Ovary (tissue), 3 donors: ENCODE measurements around the gene HCAR1.
"Not testable (repeated sequence)": the region's sequence is repeated elsewhere in the genome, so short reads cannot be mapped to it uniquely, and the experiment has no call there.

Experiments used
- CTCF ChIP-seq, 3 donors: fragments of 450-650 bp in 2 of 3; fragments of 200-600 bp in 1 of 3; IDR thresholded peaks; one replicate each; pipeline versions ENCODE4 v1.5.1 to v1.8.0; 2016 to 2022; ENCODE audit warnings: antibody characterized with exemption in 3 of 3, mild to moderate bottlenecking in 1 of 3
- EP300 ChIP-seq: sonication (generic); formaldehyde crosslinking; IDR thresholded peaks from one replicate; pipeline ENCODE4 v1.6.1; 2017; ENCODE audit warnings: antibody characterized with exemption
- donor health status: DM: no; HTN: no; CAD: no.

GRCh38 chr12:122676781-122677180 lies 53.9 kb downstream of the HCAR1 start:
- not testable (repeated sequence) for TF ChIP-seq CTCF (IDR thresholded peaks at IDR 0.05); EP300
